OCI-LY3 (cell line): ENCODE measurements around the gene LMO1.

Experiments used
- CTCF ChIP-seq: fragments of 200-600, 300-600 bp; sonication (generic); IDR thresholded peaks from 2 replicates; pipeline ENCODE4 v1.5.1; 2014; ENCODE audit warnings: antibody characterized with exemption, low read length, low read depth
- EZH2phosphoT487 ChIP-seq: fragments of 200-600 bp; shearing (Covaris generic); IDR thresholded peaks from 2 replicates; pipeline ENCODE4 v1.6.1; 2018; ENCODE audit warnings: antibody characterized with exemption, mixed run types, low read depth

- TF ChIP-seq CTCF (no peak), EZH2phosphoT487 (no peak)
Observed at GRCh38 chr11:8266246-8267241, 2.9 kb upstream of the LMO1 start.
